HG02759 (cell line): ENCODE data around the gene KPNA1.
"Not testable (repeated sequence)": the region's sequence is repeated elsewhere in the genome, so short reads cannot be mapped to it uniquely, and the experiment has no call there.

Experiments
- ATAC-seq: cut with Tn5 transposase; IDR thresholded peaks from one replicate; pipeline ENCODE4 v1.9.1; 2021; ENCODE audit warnings: mild to moderate bottlenecking, moderate library complexity; ENCODE audit not compliant: unreplicated experiment

Gene KPNA1

DNA sequence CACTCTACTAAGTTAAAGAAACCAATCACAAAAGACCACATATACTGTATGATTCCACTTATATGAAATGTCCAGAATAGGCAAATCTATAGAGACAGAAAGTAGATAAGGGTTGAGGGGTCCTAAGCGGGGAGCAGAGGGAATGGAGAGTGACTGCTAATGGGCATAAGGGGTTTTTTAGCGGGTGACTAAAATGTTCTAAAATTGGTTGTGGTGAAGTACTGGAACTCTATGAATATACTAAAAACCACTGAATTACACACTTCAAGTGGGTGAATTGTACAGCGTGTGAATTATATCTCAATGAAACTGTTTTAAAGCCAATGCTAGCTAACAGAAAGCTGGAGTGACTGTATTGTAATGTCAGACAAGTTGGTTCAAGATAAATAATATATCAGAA lies 33.3 kb downstream of the KPNA1 start:
- ATAC-seq: no peak

DNA sequence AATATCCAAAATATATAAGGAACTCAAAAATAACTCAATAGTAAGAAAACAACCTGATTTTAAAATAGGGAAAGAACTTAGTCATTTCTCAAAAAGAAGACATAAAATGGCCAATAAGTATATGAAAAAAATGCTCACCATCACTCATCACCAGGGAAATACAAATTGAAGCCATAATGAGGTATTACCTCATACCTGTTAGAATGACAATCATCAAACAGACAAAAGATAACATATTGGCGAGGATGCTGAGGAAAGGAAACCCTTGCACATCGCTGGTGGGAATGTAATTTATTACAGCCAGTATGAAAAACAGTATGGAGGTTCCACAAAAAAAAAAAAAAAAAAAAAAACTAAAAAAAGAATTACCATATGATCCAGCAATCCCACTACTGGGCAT lies 38.2 kb downstream of the KPNA1 start:
- ATAC-seq: no peak

DNA sequence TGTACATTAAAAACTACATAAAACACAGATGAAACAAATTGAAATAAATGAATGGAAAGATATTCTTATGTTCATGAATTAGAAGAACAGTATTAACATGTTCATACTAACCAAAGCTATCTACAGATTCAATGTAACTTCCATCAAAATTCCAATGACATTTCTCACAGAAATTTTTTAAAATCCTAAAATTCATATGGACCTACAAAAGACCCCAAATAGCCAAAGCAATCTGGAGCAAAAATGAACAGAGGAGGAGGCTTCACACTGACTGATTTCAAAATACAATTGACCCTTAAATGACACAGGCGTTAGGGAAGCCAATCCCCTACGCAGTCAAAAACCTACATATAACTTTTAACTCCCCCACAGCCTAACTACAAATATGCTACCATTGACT lies 39.4 kb downstream of the KPNA1 start:
- no peak for ATAC-seq

DNA sequence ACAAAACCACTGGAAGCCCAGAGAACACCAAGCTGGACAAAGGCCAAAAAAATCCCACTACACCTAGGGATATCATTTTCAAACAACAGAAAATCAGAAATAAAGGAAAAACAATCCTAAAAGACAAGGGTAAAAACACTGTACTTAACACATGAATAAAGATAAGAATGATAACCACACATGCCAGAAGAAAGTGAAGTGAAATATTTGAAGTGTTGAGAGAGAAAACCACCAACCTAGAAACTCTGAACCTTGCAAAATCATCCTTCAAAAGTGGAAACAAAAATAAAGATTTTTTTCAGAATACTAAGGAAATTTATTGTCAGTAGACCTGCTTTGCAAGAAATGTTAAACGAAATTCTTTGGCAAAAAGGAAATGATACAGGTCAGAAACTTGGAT lies 45.1 kb downstream of the KPNA1 start:
- no peak for ATAC-seq

DNA sequence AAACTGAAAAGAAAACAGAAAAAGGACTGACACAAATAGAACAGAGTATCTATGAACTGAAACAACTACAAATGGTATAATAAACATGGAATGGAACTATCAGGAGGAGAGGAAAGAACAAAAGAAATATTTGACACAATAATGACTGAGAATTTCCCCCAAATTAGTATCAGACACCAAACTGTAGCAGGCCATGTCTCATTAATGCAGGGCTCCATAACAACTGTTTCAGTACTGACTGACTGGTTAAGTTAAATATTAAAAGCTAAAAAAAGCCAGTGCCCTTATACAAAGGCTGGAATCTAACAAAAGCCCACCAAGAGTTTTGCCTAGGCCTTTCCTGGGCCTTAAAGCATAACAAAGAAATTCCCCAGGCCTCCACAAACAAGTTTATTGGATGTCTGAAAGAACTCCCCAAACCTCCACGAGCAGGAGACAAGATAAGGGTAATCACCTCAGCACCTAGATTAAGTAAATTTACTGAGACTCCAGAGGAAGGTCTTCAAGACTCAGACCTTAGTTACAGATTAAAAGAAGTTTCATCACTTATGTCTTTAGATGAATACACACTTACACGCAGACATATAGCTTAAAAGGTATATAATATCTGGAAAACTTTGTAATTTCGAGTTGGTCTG lies 45.7 kb downstream of the KPNA1 start:
- ATAC-seq: peak; percentile 74

DNA sequence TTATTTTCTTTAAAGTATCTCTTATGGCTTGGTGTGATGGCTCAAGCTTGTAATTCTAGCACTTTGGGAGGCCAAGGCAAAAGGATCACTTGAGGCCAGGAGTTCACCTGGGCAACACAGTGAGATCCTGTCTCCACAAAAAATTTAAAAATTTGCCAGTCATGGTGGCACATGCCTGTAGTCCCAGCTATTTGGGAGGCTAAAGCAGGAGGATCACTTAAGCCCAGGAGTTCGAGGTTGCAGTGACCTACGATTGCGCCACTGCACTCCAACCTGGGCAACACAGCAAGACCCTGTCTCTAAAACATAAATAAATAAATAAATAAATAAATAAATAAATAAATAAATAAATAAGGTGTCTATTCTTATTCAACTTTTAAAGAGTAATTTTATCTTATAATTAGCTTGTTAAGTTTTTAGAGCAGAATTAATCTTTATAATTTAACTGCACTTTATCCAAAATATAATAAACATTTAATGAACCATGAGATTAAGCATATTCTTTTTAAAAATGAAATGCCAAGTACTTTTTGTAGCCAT lies 48.0 kb downstream of the KPNA1 start:
- no peak for ATAC-seq

DNA sequence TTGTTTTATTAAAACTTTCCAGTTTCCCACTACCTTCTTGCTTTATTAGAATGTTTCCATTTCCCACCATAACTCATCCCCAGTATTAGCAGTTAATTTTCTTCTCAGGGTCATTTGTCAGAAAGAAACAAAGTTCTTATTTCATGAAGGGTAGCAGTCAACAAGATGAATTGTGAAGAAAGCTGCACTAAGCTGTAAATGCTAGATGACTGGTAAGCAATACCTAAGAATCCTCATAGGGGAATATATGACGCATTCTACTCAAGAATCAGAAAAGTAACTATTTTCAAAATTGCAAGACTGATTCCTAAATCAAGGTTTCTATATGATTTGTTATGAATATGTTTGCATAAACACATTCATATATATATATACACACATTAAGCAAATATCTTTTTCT lies 50.1 kb downstream of the KPNA1 start:
- no peak for ATAC-seq

DNA sequence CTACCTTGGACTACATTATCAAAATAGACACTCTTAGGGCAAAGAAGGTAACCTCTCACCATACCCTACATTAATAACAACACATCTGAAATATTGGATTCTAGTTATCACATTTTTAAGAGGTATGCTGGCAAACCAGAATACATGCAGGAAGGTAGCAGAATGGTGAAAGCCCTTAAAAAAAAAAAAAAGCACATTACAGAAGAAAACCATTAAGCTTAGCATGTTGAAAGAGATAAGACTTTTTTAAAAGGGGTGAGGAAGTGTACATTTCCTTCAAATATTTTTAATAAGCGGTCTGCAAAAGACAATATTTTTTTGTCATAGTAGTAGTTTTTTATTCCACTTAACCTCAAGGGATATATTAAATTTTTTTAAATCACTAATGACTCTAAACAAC lies 52.3 kb downstream of the KPNA1 start:
- no peak for ATAC-seq

DNA sequence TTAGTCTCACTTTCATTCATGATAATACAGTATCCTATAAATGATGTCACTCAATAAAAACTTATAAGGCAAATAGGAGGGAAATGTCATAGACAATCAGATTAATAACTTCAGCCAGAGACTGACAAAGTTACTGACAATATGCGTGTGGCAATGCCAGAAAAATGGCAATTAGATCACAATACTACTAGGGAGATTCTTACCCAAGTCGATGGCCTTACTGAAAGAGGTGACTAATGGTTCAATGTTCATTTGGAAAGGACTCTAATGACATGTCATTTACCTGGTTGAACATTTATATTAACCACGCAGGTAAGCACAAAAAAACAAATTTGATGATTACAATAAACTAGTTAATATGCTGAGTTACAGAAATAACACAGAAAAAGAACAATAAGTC lies 52.9 kb downstream of the KPNA1 start:
- ATAC-seq: no peak

DNA sequence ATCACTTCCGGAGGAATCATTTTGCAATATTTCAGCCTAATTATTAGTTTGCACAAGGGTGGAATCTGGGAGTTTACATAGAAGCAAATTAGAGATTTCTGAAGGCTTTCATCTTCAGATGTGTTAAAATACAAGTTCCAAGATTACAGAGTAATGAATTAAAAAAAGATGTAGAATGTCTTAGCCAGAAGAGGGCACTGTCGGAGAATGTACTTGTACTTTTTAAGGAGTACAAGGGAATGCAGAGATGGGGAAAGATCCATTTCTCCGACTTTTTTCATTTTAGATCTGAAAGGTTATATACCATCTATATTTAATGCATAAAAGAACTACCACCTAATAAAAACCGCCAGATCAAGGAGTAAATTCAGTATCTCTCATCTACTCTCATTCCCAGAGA lies 55.7 kb downstream of the KPNA1 start:
- ATAC-seq: no peak

DNA sequence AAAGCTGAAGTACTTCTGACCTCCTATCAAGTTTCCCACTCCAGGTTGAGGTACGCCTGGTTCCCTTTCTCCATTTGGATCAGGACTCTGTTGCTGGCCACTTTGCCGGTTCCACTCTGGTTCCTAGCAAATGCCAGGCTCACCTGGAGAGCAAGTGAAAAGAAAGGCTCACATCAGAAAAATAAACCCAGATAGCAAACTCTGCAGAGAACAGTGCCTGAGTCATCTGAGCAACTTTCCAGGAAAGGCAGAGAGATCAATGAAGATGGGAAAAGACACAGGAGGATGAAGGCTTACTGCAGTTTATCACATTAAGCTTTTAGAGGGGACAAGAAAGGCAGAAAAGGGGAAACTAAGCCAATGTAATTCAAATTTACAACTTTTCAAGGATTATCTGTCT lies 57.0 kb downstream of the KPNA1 start:
- ATAC-seq: no peak

DNA sequence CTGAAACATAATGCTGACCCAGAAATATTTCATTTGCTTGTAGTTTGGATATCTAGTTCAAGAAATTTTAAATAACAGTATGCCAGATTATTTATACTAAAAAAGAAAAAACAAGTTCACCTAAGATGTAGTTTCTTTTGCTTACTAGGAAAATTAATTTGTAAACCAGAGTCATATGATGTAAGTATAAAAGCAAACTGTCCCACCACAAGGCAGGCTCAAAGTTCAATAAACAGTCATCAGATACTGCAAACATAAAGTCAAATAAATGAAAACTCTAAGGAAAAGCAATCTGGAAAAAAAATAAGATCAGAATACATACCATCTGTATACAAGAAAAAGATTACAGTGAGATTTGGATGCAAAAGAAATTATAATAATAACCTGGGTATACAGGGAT lies 58.7 kb downstream of the KPNA1 start:
- ATAC-seq: no peak

DNA sequence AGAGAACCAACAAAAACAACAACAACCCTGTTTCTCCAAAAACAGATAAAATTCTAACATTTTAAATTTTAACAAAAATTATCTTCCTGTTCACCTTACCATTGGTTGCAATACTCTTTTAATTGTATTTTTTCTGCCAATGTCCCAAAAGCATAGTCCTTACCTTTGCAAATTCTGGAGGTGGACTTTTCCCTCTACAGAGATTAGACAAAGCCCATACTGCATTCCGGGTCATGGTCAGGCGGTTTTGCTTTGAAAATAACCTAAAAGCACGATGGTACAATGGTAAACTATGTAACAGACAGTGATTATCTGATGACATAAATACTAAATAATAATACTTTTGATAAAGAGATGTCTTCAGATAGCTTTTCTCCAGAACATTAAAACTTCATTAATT lies 63.4 kb downstream of the KPNA1 start:
- ATAC-seq: no peak

DNA sequence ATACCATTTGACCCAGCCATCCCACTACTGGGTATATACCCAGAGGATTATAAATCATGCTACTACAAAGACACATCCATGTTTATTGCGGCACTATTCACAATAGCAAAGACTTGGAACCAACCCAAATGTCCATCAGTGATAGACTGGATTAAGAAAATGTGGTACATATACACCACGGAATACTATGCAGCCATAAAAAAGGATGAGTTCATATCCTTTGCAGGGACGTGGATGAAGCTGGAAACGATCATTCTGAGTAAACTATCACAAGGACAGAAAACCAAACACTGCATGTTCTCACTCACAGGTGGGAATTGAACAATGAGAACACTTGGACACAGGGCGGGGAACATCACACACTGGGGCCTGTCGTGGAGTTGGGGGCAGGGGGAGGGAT lies 66.5 kb downstream of the KPNA1 start:
- not testable (repeated sequence) for ATAC-seq

DNA sequence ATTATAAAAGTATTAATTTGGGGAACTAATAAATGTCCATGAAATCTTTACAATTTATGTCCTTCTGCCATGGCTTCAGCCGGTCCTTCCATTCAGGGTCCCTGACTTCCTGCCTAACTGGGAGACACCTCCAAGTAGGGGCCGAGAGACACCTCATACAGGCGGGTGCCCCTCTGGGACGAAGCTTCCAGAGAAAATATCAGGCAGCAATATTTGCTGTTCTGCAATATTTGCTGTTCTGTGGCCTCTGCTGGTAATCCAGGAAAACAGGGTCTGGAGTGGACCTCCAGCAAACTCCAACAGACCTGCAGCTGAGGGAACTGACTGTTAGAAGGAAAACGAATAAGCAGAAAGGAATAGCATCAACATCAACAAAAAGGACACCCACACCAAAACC lies 70.2 kb downstream of the KPNA1 start:
- not testable (repeated sequence) for ATAC-seq

DNA sequence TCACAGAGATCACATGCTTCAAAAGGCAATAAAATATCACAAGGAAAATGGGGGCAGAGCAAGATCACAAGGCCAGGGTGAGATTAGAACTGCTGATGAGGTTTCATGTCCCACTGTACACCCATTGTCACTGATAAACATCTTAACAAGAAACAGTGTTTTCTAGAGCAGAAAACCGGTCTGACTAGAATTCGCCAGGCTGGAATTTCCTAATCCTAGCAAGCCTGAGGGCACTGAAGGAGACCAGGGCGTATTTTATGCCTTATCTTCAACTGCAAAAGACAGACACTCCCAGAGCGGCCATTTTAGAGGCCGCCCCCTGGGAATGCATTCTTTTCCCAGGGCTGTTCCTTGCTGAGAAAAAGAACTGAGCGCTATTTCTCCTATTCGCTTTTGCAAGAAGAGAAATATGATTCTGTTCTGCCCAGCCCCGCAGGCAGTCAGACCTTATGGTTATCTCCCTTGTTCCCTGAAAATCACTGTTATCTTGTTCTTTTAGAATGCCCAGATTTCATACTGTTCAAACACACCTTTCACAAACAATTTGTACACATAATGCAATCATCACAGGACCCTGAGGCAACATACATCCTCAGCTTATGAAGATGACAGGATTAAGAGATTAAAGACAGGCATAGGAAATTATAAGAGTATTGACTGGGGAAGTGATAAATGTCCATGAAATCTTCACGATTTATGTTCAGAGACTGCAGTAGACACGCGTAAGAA lies 70.8 kb downstream of the KPNA1 start:
- ATAC-seq: not testable (repeated sequence)

DNA sequence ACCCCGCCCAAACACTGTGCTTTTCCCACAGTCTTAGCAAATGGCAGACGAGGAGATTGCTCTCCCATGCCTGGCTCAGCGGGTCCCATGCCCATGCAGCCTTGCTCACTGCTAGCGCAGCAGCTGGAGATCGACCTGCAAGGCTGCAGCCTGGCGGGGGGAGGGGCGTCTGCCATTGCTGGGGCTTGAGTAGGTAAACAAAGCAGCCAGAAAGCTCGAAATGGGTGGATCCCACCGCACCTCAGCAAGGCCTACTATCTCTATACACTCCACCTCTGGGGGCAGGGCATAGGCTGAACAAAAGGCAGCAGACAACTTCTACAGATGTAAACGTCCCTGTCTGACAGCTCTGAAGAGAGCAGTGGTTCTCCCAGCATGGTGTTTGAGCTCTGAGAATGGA lies 71.6 kb downstream of the KPNA1 start:
- no peak for ATAC-seq

DNA sequence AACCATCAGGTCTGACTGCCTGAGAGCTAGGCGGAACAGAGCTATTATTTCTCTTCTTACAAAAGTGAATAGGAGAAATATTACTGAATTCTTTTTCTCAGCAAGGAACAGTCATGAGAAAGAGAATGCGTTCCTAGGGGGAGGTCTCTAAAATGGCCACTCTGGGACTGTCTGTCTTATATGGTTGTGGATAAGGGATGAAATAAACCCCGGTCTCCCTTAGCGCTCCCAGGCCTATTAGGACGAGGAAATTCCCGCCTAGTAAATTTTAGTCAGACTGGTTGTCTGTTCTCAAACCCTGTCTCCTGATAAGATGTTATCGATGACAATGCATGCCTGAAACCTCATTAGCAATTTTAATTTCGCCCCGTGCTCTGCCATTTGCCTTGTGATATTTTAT lies 78.8 kb downstream of the KPNA1 start:
- no peak for ATAC-seq

DNA sequence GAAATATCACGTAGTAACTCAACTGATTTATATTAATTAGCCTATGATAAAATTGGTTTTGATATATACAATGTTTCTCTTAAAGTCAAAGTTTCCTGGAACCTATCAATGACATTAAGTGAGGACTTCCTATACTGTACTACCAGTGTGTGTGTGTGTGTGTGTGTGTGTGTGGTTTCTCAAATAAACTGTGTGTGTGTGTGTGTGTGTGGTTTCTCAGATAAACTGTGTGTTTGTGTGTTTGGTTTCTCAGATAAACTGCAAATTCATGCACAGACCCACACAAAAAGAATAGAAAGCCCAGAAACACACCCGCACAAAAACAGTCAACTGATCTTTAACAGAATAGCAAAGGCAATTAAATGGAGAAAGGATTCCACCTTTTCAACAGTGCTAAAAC lies 84.4 kb downstream of the KPNA1 start:
- ATAC-seq: no peak

DNA sequence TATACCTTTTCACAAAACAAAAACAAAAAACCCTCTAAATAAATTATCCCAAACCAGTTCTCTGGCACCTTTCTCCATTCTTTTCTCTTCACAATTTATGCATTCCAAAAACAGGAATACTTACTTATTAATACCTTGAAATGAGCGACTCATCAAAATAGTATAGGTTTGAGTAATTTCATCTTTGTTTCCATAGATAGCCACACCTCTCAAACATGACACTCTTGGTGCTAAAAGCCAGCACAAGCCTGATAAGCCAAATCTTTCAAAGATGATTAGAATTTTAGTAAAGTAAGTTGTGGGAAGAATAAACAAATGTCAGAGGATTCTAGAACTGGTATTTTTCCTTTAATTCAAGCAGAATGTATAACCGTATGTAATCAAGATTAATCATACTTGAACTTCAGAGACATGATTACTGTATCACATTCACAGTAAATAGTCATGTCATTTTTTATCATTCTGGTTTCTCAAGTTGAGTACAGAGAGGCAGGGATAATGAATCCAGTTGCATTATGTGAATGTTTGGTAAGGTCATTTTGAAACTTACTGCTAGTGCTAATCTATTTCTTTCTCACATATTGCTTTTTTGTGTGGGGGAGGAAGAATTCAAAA lies 86.8 kb downstream of the KPNA1 start:
- ATAC-seq: no peak

DNA sequence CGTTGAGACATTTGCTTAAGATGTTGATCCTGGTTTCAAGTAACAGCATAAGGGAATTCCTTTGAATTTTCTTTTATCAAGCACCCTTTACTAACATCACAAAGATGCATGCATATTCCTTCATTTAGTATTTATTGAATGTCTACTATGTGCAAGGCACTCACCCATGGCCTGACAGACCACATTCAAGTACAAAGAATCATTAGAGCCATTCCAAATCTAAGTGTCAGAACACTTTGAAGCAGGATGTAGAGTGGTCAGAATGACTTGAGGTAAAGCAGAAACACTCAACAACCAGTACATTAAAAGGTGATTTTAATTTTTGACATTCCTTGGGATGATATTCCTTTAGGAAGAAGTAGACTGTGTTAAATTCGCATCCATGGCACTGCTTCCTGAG lies 92.9 kb downstream of the KPNA1 start:
- no peak for ATAC-seq

DNA sequence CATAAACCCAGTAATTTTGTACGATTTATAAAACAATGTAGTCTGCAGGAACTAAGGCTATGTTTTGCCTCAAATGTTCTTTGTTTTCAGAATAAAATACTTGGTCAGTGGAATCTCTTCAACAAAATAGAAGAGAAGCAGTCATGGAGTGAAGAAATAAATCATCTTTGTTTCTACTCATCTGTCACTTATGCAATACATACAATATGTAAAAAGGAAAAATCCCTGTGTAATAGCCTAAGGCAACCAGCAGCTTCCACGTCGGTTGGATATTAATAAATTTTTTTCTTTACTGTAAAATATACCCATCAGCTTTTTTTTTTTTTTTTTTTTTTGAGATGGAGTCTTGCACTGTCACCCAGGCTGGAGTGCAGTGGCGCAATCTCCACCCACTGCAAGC lies 93.6 kb downstream of the KPNA1 start:
- no peak for ATAC-seq
